ENCODE data around the gene ERF. TPM values are rescaled to one million over a fixed set of nuclear protein-coding genes. Genes with fewer than 3 reads are reported as not detected.
"Not testable (repeated sequence)": the region's sequence is repeated elsewhere in the genome, so short reads cannot be mapped to it uniquely, and the experiment has no call there.

Gene ERF
- total RNA-seq, 1 donor from 2014 or later = 19.2 TPM

GRCh38 chr19:42275517-42275916 is 20.6 kb upstream of the ERF start:
- no peak for DNase-seq (ENCODE audit: low read depth in 2 of 2)

- DNase-seq (ENCODE audit: low read depth in 2 of 2) = no peak
Observed at GRCh38 chr19:42275103-42275502, 20.2 kb upstream of the ERF start.

- no peak for DNase-seq (ENCODE audit: low read depth in 2 of 2)
Observed at GRCh38 chr19:42274065-42274682, 19.2 kb upstream of the ERF start.

GRCh38 chr19:42273407-42274064 is 18.6 kb upstream of the ERF start:
- no peak for DNase-seq (ENCODE audit: low read depth in 2 of 2)

GRCh38 chr19:42272989-42273406 is 18.1 kb upstream of the ERF start:
- no peak for DNase-seq (ENCODE audit: low read depth in 2 of 2)

- no peak for DNase-seq (ENCODE audit: low read depth in 2 of 2)
Observed at GRCh38 chr19:42272535-42272897, 17.6 kb upstream of the ERF start.

GRCh38 chr19:42271861-42272534 is 17.1 kb upstream of the ERF start:
- DNase-seq (ENCODE audit: low read depth in 2 of 2) = no peak

GRCh38 chr19:42271045-42271419 is 16.1 kb upstream of the ERF start:
- DNase-seq (ENCODE audit: low read depth in 2 of 2) = no peak

GRCh38 chr19:42270346-42271044 is 15.6 kb upstream of the ERF start:
- peak; percentile 68 to 77 for DNase-seq (ENCODE audit: low read depth in 2 of 2)

GRCh38 chr19:42269478-42270345 is 14.8 kb upstream of the ERF start:
- no peak for DNase-seq (ENCODE audit: low read depth in 2 of 2)

- DNase-seq (ENCODE audit: low read depth in 2 of 2) = peak; percentile 100
Observed at GRCh38 chr19:42268704-42269477, 14.0 kb upstream of the ERF start, which contains the start of gene CIC. CIC (plus strand) TSS chr19:42269252; CDS start chr19:42271784, 2,532 bp downstream.

- peak; percentile 100 for DNase-seq (ENCODE audit: low read depth in 2 of 2)
Observed at GRCh38 chr19:42268142-42268703, 13.3 kb upstream of the ERF start.

GRCh38 chr19:42267644-42268141 is 12.8 kb upstream of the ERF start:
- DNase-seq (ENCODE audit: low read depth in 2 of 2) = no peak

- not testable (repeated sequence) for DNase-seq (ENCODE audit: low read depth in 2 of 2)
Observed at GRCh38 chr19:42266928-42267603, 12.1 kb upstream of the ERF start.

- not testable (repeated sequence) for DNase-seq (ENCODE audit: low read depth in 2 of 2)
Observed at GRCh38 chr19:42266105-42266504, 11.2 kb upstream of the ERF start.

GRCh38 chr19:42261763-42262162 is 6.8 kb upstream of the ERF start:
- DNase-seq (ENCODE audit: low read depth in 2 of 2) = no peak

GRCh38 chr19:42257842-42258241 is 2.9 kb upstream of the ERF start:
- DNase-seq (ENCODE audit: low read depth in 2 of 2) = not testable (repeated sequence)

GRCh38 chr19:42255766-42256745 is 1.1 kb upstream of the ERF start:
- peak; percentile 64 to 76 for DNase-seq (ENCODE audit: low read depth in 2 of 2)

All from lung microvascular endothelial cell (primary cell).